Measurements from ENCODE around the gene STAG1.

Gene STAG1

GRCh38 chr3:136634821-136635220 lies 117.4 kb downstream of the STAG1 start:
- peak; percentile 22 for DNase-seq (ENCODE audit: low read depth)
- H3K4me3 ChIP-seq (ENCODE audit: low read length), result no peak overlapping the region
- no peak for TF ChIP-seq CTCF (conservative IDR thresholded peaks at IDR 0.05; ENCODE audit: low read length)

DNA sequence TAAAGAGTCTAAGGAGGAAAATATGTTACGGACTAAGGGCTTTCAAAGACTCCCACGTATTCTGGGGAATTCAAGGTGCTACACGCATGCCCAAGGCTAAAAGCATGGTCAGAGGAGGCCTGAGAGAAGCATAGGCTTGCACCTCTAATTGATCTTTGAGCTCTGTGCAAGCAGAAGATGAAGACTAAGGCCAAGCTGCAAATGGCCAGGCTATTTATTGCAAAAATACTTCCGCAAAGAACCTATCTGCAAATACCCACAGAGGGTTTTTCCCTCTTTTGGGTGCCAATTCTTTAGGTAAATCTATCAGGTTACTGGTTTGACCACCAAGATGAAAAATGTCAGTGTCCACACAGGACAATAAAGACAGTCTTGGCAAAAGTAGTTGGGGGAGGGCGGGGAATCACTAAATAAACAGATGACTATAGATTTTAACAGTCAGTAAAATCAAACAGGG lies 119.5 kb downstream of the STAG1 start:
- no peak for DNase-seq (ENCODE audit: low read depth)
- no peak for TF ChIP-seq CTCF (conservative IDR thresholded peaks at IDR 0.05; ENCODE audit: low read length)
- no peak overlapping the region for H3K4me3 ChIP-seq (ENCODE audit: low read length)

DNA sequence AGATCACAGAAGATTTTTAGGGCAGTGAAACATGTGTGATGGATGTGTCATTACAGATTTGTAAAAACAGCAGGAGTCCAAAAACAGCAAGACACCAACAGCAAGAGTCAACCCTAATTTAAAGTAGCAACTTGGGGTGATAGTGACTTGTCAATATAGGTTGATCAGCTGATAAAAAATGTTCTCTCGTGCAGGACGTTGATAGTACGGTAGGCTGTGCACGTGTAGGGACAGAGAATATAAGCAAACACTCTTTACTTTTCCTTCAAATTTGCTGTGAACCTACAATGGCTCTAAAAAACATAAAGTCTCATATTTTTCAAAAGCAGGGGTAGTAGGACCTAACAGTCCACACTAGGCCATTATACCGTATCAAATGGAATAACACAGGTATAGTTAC lies 120.8 kb downstream of the STAG1 start:
- no peak overlapping the region for H3K4me3 ChIP-seq (ENCODE audit: low read length)
- no peak for TF ChIP-seq CTCF (conservative IDR thresholded peaks at IDR 0.05; ENCODE audit: low read length)
- DNase-seq (ENCODE audit: low read depth), result no peak

GRCh38 chr3:136630915-136631314 lies 121.3 kb downstream of the STAG1 start:
- TF ChIP-seq CTCF (conservative IDR thresholded peaks at IDR 0.05; ENCODE audit: low read length), result no peak

GRCh38 chr3:136626493-136626892 lies 125.7 kb downstream of the STAG1 start:
- H3K4me3 ChIP-seq (ENCODE audit: low read length), result no peak overlapping the region
- no peak for TF ChIP-seq CTCF (conservative IDR thresholded peaks at IDR 0.05; ENCODE audit: low read length)
- DNase-seq (ENCODE audit: low read depth), result no peak

More at GRCh38 chr3:136630915-136631314, 121.3 kb downstream of the STAG1 start:
- no peak overlapping the region for H3K4me3 ChIP-seq (ENCODE audit: low read length)
- peak; percentile 21 for DNase-seq (ENCODE audit: low read depth)

- no peak for TF ChIP-seq CTCF (conservative IDR thresholded peaks at IDR 0.05; ENCODE audit: low read length)
- H3K4me3 ChIP-seq (ENCODE audit: low read length), result no peak overlapping the region
- DNase-seq (ENCODE audit: low read depth), result no peak
Measured at GRCh38 chr3:136624894-136625815, 127.0 kb downstream of the STAG1 start.

DNA sequence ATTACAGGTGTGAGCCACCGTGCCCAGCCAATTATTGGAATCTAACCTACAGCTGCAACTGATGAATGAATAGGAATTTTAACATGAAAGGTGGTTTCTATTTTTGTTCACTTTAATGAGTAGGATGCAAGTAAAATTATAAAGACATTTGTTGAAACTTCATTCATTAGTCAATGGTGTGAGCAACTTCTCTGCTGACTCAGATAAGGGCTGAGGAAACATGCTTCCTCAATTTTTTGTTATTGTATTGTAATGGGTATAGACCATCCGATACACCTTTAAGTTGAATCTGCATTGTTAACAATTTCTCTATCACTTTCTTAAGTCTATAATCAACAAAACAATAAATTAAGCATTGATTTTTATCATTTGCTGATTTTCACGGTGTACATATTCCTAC lies 127.8 kb downstream of the STAG1 start:
- H3K4me3 ChIP-seq (ENCODE audit: low read length), result no peak overlapping the region
- TF ChIP-seq CTCF (conservative IDR thresholded peaks at IDR 0.05; ENCODE audit: low read length), result no peak
- DNase-seq (ENCODE audit: low read depth), result no peak

All from AG10803 (cell line).